HuH-7.5 (cell line): ENCODE measurements around the gene PRR5L.

Source experiments
- DNase-seq: peaks from one replicate; pipeline ENCODE4 v3.0.0; 2011; ENCODE audit warnings: low spot score

The PRR5L gene, protein sequence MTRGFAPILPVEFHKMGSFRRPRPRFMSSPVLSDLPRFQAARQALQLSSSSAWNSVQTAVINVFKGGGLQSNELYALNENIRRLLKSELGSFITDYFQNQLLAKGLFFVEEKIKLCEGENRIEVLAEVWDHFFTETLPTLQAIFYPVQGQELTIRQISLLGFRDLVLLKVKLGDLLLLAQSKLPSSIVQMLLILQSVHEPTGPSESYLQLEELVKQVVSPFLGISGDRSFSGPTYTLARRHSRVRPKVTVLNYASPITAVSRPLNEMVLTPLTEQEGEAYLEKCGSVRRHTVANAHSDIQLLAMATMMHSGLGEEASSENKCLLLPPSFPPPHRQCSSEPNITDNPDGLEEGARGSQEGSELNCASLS

DNA sequence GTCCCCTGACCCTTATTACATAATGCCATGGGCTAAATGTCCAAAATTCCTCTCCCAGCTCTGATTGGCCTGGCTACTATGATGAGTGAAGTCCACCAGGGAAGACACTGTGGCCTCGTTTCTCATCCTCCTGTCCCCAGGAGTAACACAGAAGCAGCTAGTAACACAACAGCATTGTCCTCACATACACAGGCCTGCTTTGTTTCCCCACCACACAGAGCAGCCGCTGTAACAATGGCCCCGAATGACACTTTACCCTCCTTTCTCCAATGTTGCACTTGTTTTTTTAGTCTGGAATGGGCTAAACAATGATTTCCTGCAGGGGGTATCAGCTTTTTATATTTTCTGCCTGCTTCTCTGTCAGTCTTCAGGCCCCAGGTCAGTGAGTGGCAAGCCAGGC lies at the start of gene PRR5L:
Gene PRR5L, plus strand, starts transcription at position 363 of the 400 bp plus-strand sequence. CDS start 104,834 bp downstream, outside the sequence.
- no peak for DNase-seq

DNA sequence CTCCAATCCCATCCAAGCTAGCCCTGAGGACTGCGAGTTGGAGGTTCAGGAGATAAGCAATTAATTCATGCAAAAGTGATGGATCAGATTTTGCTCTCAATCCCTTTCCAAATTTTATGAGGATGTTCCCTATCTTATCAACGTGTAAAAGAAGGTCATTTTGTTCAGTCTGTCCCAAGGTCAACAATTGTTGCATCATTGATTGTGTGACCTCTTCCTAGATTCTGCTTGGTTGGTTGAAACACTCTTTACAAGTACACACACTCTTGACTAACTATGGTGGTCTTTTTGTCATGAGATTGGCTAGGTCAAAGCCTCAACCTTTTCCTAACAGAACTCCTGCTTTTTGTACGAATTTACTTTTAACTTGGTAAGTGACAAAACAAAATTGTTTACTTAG lies 48.6 kb upstream of the PRR5L start:
- no peak for DNase-seq

DNA sequence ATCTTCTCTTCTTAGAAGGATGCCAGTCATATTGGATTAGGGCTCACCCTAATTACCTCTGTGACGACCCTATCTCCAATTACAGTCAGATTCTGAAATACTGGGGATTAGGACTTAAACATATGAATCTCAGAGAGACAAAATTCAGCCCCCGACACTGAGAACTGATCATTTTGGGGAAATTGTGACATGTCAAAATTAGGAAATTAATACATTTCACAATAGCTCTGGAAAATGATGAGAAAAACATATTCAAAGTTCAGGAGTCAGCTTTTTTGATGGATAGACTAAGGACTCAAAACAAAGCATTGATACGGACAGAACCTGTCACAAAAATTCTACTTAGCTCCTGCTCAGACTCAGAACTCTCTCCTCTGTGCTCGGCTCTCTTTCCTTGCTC lies 47.7 kb upstream of the PRR5L start:
- DNase-seq, result no peak

DNA sequence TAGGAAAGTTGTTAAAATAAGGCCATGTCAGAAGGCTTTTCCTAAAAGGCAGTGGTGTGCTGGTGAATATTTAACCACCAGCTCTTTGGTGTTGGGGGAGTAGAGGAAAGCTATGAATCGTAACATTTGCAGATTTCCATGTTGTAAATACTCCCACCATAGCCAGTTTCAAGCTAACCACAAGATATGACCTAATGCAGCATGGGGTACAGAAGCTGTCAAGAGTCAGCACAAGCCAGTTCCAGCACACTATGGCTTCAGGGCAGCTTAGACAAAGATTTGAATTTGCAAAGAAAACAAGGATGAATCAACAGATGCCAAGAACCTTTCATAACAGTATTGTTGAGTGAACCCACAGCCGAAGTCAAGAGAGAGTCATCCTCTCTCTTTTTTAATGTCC lies 46.8 kb upstream of the PRR5L start:
- no peak for DNase-seq

DNA sequence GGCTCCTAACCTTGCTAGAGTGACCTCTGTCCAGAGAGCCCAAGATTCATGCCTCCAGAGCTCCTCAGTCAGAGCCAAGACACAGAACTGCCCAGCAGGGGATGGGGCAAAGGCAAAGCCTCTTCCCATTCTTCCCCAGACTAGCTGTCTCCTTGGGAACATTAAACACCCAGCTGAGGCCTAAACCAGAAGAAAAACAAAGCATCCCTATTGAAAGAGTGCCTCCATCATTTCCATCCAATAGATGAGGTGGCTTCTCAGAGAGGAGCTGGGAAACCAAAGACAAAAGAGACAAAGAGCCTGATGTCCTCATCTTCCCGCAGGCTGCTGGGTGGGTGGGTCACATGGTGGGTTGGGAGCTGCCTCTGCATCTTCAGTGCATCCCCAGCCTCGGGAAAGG lies 44.3 kb upstream of the PRR5L start:
- no peak for DNase-seq

DNA sequence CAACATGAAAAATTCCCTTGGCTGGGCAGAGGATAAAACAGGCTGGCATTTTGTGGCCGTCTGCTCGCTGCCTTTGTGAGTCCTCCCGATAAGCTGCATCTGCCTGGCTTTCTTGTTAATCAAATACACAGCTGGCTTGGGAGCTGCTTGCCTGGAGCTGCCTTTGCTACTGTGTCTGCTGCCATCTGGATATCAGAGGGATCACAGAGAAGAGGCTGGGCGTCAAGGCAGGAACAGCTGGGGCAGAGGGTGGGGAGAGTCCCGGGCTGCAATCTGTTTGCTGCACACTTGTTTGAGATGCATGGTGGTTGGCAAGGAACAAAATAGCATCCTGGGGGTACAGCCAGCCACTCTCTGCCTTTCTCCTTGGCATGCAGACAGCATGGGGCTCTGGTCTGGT lies 42.9 kb upstream of the PRR5L start:
- no peak for DNase-seq

DNA sequence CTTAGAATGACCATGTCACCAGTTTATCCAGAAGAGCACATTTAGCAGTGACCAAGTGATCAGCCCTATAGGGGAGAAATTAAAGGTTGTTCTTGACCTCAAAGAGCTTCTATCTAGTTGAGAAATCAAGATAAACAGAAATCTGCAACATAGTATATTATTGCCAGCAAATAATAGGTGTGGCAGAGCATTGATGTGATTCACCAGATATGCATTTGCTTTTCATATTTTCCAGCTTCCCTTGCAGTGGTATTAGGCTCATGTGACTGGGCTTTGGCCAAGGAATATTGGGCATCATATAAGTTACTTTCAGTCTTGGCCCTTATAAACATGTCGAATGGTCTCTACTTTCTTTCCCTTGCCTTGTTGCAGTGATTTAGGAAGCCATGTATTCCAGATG lies 41.4 kb upstream of the PRR5L start:
- DNase-seq, result no peak

DNA sequence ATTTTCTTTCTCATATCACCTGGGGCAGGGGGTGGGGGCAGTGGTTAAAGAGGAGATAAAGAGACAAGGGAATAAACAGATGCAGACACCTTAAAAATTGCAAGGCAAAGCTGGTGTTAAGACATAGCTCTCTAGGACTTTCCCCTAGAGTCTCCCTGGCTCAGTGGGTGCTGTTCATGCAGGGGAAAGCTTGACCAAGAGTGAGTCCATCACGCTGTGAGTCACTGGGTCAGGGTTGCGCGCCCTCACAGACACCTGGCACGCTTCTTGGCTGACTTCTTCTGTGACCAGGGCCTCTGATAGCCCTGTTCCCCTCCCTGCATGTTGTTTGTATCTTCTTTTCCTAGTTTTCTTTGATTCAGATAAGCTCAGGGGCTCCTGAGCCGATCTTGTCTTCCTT lies 38.7 kb upstream of the PRR5L start:
- DNase-seq, result no peak

DNA sequence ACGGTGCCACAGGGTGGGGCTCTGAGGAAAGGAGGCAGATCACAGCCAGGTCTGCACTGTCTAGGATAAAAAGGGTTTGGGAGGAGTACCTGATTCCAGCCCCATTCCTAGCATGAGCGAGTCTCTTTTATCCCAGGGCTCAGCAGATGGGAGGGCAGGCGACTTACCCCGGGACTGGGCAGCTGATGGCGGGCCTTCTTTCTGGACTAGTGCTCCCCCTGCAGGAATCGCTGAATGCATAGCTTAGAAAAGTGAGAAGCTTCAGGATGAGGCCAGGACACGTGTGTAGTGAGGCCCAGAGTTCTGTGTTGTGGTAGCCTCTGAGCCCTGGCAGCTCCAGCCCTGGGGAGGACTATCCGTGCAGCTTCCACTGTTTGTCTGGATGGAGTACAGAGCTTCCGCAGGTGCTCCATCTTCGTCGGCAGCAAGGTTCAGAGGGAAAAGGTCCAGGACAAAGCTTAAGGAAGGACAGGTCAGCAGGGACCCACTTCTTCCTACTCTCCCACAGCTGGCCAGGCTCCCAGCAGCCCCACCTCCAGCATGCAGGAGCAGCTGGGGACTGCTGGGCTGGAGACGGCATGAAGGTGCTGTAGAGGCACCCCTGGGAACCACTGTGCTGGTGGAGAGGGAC lies 37.2 kb upstream of the PRR5L start:
- DNase-seq, result peak; percentile 40

DNA sequence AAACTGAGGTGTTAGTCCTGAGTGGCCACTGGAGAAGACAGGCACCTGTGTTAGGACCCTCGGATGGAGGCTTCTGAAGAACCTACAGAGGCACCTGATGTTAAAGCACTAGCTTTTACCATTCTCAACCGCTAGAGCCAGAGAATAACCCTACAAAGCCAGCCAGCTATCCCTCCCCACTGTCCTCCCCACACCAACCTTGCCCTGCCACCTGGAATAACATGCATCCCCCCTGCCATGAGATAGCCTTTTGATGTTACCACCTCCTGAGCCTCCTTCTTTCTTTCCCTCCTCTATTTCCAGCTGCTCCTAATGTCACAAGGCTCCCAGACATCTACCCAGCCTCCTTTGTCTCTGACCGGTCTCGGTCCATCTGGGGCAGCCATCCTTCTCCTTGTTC lies 35.0 kb upstream of the PRR5L start:
- DNase-seq, result no peak

DNA sequence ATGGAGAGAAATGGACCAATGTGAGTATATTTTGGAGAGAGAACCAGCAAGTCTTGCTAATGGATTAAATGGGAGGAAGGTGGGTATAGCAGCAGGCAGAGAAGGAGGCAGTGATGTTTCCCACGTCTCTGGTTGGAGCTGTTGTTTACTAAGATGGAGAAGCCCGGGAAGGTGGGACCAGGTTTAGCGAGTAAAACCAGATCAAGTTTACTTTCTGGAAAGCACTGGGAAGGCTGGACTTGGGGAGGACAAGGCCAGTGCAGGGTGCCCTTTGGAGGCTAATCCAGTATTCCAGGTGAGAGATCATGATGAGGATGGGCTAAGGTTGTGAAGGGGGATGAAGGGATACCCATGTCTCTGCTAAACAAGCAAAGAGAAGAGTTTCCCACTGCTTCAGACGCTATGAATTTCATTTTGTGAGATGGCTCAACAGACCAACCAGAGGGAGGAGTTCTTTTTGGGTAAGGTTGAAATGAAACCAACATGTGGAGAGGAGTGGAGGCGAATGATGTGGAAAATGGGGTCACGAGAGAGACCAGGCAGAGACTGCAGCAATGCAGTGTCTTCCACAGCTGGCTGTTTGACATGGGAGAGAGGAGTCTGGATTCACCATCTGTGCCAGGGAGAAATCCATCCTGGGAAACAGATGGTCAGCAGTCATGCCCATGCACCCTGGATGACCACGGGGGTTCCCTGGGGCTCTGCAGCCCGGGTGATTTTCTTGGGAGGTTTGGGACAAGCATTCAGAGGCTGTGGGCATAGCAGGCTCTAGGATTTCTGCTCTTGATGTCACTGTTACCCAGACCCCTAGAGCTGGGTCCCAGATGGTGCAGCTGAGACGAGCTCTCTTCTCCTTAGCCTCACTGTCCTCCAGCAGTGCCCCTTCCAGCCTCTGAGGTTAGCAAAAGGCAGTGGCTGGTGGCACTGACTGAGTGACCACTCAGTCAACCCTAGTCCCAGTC lies 31.8 kb upstream of the PRR5L start:
- DNase-seq, result no peak

DNA sequence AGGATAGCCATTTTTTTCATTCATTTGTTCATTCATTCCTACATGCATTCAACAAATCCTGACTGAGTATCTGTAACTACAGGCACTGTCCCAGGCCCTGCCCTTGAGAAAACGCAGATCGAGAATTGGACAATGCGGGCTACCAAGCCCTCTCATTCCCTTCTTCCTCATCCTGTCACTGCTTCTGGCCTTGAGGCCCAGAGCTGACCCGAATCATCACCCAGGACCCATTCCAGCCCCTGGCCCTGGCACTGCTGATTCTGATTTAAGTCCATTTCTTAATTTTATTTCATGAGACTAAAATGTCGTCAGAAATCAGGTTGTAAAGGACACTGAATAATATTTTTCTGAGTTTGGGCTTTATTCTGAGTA lies 31.1 kb upstream of the PRR5L start:
- DNase-seq, result no peak

DNA sequence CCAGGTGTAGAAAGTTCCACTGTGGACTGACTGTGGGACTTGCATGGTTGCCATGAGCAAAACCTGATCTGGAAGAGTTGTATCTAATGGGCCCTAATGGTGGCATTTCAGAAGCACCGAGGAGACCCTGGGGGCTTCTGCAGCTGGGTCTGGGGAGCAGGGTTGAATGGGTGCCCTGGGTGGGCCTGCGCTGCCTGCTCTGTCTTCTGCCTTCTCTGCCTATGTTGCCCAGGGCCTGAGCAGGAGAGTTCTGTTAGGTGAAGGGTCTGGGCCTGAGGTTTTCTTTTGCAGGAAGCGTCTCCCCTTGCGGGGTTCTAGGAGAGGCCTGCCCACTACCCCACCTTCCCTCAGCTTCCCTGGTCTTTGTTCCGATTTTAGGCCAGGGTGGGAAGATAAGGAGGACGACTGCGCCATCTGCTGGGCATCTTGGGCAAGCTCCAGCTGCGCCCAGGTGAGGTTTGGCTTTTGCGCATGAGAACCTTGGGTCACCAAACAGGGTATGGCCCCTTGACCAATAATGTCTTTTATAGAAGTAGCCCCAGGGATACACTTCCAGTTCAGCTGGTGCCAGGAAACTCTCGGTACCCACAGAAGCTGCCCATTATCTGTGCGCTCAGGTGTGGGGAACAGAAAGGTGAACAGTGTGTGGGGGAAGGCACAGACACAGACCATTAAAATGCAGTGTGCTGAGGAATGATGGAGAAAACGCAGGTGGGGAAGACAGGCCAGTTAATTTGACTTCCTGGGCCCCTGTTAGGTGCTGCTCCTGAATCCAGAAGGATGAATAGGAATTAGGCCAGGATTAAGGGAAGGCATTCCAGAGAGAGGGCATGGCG lies 30.1 kb upstream of the PRR5L start:
- peak; percentile 39 for DNase-seq

DNA sequence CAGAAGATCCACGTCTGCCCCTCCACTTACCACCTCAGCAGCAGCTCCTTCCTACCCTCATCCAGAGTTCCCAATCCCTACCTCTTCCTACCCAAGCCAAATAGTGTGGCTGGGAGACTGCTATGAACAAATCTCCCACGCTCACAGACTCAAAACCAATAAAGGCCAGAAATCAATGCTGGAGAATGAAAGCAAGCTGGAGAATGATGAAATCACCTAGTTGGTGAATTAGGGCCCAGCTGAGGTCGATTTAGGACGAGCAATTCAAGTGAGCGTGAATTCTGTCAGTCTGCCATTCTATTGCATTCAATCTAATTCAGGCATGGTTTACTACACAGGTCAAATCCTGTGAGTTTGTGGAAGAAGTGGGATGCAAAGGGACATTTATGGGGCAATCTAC lies 29.3 kb upstream of the PRR5L start:
- DNase-seq, result no peak

DNA sequence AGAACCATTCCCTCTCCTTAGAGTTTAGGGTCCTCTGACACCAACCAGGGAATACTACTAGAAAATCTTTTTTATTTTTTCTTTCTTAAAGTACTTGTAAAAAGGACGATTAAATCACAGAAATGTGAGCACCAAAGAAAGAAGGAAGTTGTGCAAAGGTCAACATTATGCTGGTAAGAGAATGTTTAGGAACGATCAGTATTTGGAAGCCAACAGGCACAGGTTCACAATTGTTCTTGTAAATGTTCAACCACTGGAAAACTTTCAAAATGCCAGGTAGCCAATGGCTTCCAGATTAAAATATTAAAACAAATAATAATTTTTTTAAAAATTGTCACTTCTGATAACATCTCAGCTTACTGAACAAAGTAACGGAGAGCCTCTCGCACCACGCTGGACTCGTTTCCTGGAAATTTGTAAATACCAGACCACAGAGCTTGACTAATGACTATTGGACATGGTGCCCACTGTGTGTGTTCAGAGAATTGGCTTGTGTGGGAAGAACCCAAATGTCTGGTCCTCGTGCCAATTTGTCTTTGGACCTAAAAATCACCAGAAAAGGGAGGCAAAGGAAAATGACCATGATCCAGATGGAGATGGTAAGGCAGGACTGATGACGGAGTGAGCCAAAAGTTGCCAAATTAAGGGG lies 27.6 kb upstream of the PRR5L start:
- DNase-seq, result no peak

DNA sequence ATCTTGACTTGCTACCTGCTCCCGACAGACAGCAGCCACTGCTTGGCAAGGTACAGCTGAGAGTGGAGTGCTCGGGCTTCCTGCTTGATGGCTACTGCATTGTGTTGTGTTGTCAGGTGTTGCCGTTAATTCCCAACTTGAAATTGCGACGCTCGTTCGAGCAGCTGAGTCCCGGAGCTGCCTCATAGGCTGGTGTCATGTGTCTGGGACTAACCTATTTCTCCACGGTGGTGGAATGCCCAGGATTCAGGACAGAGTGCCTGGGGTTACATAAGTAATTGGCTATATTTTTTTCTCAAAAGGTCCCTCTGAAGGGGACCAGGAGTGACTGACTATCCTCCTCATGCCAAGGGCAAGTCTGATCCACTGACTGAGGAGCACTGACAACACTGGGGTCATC lies 25.4 kb upstream of the PRR5L start:
- no peak for DNase-seq

DNA sequence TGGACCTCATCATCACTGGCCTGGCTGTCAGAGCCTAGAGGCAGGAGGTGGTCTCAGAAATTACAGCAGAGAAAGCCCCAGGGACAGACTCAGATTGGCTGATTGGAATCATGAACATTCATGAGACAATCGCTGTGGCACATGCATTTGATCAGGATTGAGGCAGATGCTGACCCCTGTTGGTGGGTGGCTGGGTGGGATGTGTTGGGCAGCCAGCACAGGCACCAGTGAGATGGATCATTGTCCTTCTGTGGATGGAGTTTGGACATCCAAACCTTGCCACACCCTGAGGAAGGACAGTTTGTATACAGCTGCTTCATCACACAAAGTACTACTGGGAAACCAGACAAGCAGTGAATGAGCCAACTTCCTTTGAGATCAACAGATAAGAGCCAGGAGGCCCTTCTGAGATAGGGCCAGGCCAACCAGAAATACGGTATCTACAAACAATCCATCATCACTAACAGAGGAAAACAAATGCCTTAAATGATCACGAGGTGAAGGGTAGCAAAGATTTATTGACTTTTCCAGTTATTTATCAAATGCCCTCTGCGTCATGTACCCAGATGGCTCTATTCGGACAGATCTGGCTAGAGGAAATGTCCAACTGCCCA lies 24.2 kb upstream of the PRR5L start:
- DNase-seq, result no peak

DNA sequence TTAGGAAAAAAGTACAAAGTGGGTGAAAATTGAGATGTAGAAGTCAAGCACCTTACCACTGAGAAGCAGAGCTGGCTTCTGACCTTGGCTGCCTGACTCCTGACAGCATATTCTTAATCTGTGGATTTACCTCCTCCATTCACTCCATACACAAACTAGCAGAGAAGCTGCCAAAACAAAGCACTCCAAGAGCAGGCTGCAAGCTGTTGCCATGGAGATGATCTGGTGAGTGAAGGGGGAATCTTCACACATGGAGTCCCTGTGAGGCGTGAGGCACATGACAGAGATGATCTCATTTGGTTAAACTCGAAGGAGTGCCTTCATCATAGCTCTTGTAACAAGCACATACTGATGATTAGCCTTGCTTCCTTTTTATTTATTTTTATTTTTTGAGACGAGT lies 23.0 kb upstream of the PRR5L start:
- DNase-seq, result no peak

DNA sequence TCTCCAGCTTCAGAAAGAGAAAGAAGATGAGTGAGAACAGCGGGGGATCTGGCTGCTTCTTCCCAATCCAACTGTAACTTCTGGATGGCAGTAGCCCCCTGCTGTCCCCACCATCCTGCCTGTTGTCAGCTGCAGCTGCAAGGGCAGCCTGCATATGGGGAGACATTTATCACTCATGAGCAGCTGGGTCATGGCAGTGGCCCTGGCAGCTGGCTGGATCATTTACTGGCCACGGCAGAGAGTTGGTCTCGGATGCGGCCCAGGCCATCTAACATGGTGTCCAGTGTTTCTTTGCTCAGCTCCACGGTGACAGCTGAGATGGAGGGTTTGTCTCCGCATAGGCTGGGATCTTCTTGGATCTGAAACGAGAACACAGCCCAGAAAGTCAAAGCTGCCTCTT lies 21.7 kb upstream of the PRR5L start:
- DNase-seq, result no peak

DNA sequence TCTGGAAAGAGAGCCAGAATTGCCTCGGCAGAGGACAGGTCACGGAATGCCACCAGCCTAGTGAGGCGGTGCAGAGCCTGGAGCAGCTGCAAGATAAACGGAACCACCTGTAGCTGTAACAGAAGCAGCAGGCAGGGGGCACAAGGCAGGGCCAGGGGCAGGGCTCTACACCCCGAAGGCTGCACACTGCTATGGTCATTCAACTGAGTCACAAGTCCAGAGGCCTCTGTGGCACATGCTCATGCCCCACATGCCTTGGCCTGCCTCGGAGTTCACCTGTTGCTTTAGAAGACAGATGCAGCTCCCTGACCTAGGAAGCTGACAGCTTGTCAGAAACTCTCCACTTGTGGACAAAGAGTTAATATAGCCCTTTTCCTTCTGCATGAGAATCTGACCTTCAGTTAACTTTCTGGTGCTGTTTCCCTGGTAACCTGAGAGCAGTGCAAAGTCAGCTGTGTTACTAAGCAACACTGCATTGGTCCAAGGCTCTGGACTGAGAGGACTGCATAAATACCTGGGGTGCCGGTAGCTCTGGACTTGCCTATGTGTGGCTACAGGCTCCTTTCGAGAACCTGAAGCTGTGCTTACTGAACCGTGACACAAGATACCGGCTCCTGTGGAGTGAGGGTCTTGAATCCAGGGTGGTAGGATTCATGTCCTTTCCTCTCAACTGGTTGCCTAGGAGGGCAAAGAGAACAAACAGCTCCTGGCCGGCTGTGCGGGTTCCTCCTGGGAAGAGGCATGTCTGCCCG lies 17.4 kb upstream of the PRR5L start:
- DNase-seq, result no peak
